Heart right ventricle (tissue), 16 donors: Measurements from ENCODE around the gene SYNPO. TPM values are rescaled to one million over a fixed set of nuclear protein-coding genes. Genes with fewer than 3 reads are reported as not detected.

ENCODE experiments used
- ATAC-seq, 8 donors: fragments of 200-7000 bp; cut with Tn5 transposase; one replicate each; pipeline ENCODE4 v1.9.1; 2020; ENCODE audit warnings: mild to moderate bottlenecking in 8 of 8, moderate library complexity in 8 of 8, moderate number of reproducible peaks in 1 of 8
- DNase-seq, 2 donors: peaks; one replicate each; pipeline ENCODE4 v3.0.0-alpha.2; 2020
- H3K27ac ChIP-seq, 10 donors: fragments of 200-600 bp; sonication (generic) in 2 of 10; one replicate each; pipeline versions ENCODE4 v1.5.0 to v1.8.0; 2020 to 2022; ENCODE audit warnings: mild to moderate bottlenecking in 3 of 10
- H3K27me3 ChIP-seq, 7 donors: fragments of 200-600 bp; one replicate each; pipeline ENCODE4 v1.8.0; 2021 to 2022; ENCODE audit warnings: mild to moderate bottlenecking in 2 of 7
- H3K36me3 ChIP-seq, 9 donors: fragments of 200-600 bp; sonication (generic) in 1 of 9; one replicate each; pipeline versions ENCODE4 v1.5.0 to v1.8.0; 2020 to 2022; ENCODE audit warnings: mild to moderate bottlenecking in 2 of 9
- H3K4me1 ChIP-seq, 9 donors: fragments of 200-600 bp; sonication (generic) in 1 of 9; one replicate each; pipeline versions ENCODE4 v1.5.0 to v1.8.0; 2020 to 2022; ENCODE audit warnings: mild to moderate bottlenecking in 4 of 9
- H3K4me3 ChIP-seq, 10 donors: fragments of 200-600 bp; sonication (generic) in 2 of 10; one replicate each; pipeline versions ENCODE4 v1.5.0 to v1.8.0; 2020 to 2022; ENCODE audit warnings: mild to moderate bottlenecking in 7 of 10, moderate library complexity in 2 of 10
- H3K9me3 ChIP-seq, 11 donors: fragments of 200-600 bp in 10 of 11; sonication (generic) in 2 of 11; one replicate each; pipeline versions ENCODE4 v1.5.0 to v1.8.0; 2013 to 2022; ENCODE audit warnings: mild to moderate bottlenecking in 2 of 11, control low read depth in 1 of 11, moderate library complexity in 1 of 11
- CTCF ChIP-seq, 9 donors: fragments of 200-600 bp; sonication (generic) in 2 of 9; IDR thresholded peaks; one replicate each; pipeline versions ENCODE4 v1.5.0 to v1.8.0; 2021 to 2022; ENCODE audit warnings: antibody characterized with exemption in 9 of 9, mild to moderate bottlenecking in 5 of 9, moderate library complexity in 1 of 9
- WGBS, 2 donors: extraction: QIAGEN DNeasy Blood & Tissue Kit; methylation state at CpG; one replicate each; pipeline ENCODE4 v1.1.7; 2013; ENCODE audit warnings: inconsistent platforms in 1 of 2; 5-methylcytosine and 5-hydroxymethylcytosine counted together
- intact Hi-C, 10 donors: fragments of 100-400 bp; cut with DNase I; formaldehyde crosslinking; loops; one replicate each; pipeline versions ENCODE4 v1.11.1 to v1.14.2; 2022
- polyA plus RNA-seq, 2 donors: library from polyadenylated mRNA; stranded (reverse); fragments of 200-250 nt; gene quantifications; one replicate each; pipeline ENCODE4 v1.2.3, GENCODE V29; 2013
- total RNA-seq, 10 donors: library from RNA; stranded (reverse); fragmentation: NEBNext Ultra II Directional in 3 of 10; extraction: Animal tissue kit (Norgen Biotek cat#: 25700) in 3 of 10; gene quantifications; one replicate each; pipeline versions ENCODE4 v1.2.1 to v1.2.4, GENCODE V29; 2021 to 2023
- donor health status: Arrhythmogenic right ventricular cardiomyopathy.
- donor health status: ischemic (EF 13 %, LVEDD 7.1; RV severe dilation, severe dysfunction).
- donor health status: healthy with polysubstance abuse.
- donor health status: DM: no; HTN: yes; CAD: no.
- donor health status: DM: no; HTN: no; CAD: no.
- donor health status: ischemic (EF 25% LVEDD 6.9; RV normal size, moderate dysfunction).
- donor health status: ischemic (EF 25% LVEDD 5.7; RV mildly dilated, moderate dysfunction).
- donor health status: healthy.
- donor health status: DM: yes; HTN: yes; CAD: no.
- donor health status: Ischemic cardiomyopathy.
- donor health status: ischemic (EF 35%, LVEDD 5.7; RV mildly dilated, moderate dysfunction).
- donor health status: nonischemic (EF 11% LVEDD 7.7; RV severe dilation, severe dysfunction).
- donor health status: DM: yes; HTN: yes; CAD: no.
- donor health status: PGD.
- donor health status: ischemic (EF 29% LVEDD 5.4; RV normal size, mild dysfunction).
- donor health status: nonischemic (EF 23%, LVEDD 6.1; RV moderate dilation, normal function).

SYNPO gene
- total and polyA plus RNA-seq, 12 donors: 129 to 777 (median 652) TPM

GRCh38 chr5:150641824-150642566 lies 1.5 kb downstream of the SYNPO start:
- no peak for DNase-seq
- Histone ChIP-seq H3K27me3 (no peaks in the 10 kb centered on the region), H3K9me3 (no peaks in the 10 kb centered on the region), H3K27ac (peak overlapping the region; percentile 91 to 100 (median 96)), H3K4me3 (peak overlapping the region; percentile 11 to 63 (median 52)), H3K4me1 (peaks cover 48 to 100% (median 96%) of the 10 kb centered on the region in 9 donors), H3K36me3 (peaks cover 0 to 29% (median 0%) of the 10 kb centered on the region in 9 donors)
- intact Hi-C loops: loop anchor here in 5 of 10 donors (2.0 to 5.0 kb wide), 3 partner anchors 17 to 50 kb away; no protein-coding TSS in a partner anchor
- WGBS, 2 donors: 42 to 51% methylated on average over 5 of the region's 5 CpGs
- TF ChIP-seq CTCF (IDR thresholded peaks at IDR 0.05): no peak
- no peak for ATAC-seq

- ATAC-seq (peak; percentile 11 to 50 (median 35)), DNase-seq (peak; percentile 64 to 86)
- H3K4me1 ChIP-seq: peaks cover 50 to 100% (median 97%) of the 10 kb centered on the region in 9 donors
- no peaks in the 10 kb centered on the region for H3K9me3 ChIP-seq
- peak overlapping the region; percentile 91 to 100 (median 96) for H3K27ac ChIP-seq
- no peaks in the 10 kb centered on the region for H3K27me3 ChIP-seq
- TF ChIP-seq CTCF (IDR thresholded peaks at IDR 0.05): no peak
- peak overlapping the region in 9 of 10 donors; percentile 28 to 63 (median 53) for H3K4me3 ChIP-seq
- intact Hi-C loops: loop anchor here in 4 of 10 donors (5.0 kb wide), 2 partner anchors 45 to 50 kb away; no protein-coding TSS in a partner anchor
- 9 to 13% methylated on average over 5 of the region's 5 CpGs for WGBS, 2 donors
- H3K36me3 ChIP-seq: peaks cover 0 to 25% (median 0%) of the 10 kb centered on the region in 9 donors
Measured at GRCh38 chr5:150642567-150642927, 2.1 kb downstream of the SYNPO start.

GRCh38 chr5:150642991-150643710 lies 2.7 kb downstream of the SYNPO start:
- intact Hi-C loops: loop anchor here in 4 of 10 donors (5.0 kb wide), 2 partner anchors 46 to 51 kb away; no protein-coding TSS in a partner anchor
- H3K27me3 ChIP-seq: no peaks in the 10 kb centered on the region
- ATAC-seq: no peak
- no peaks in the 10 kb centered on the region for H3K9me3 ChIP-seq
- peaks cover 0 to 30% (median 2%) of the 10 kb centered on the region in 9 donors for H3K36me3 ChIP-seq
- peak overlapping the region in 9 of 10 donors; percentile 23 to 63 (median 53) for H3K4me3 ChIP-seq
- H3K4me1 ChIP-seq: peaks cover 46 to 100% (median 97%) of the 10 kb centered on the region in 9 donors
- TF ChIP-seq CTCF (IDR thresholded peaks at IDR 0.05): no peak
- 74 to 78% methylated on average over 12 of the region's 12 CpGs for WGBS, 2 donors
- DNase-seq: no peak
- peak overlapping the region; percentile 91 to 100 (median 96) for H3K27ac ChIP-seq

GRCh38 chr5:150644058-150644457 lies 3.6 kb downstream of the SYNPO start:
- no peak for DNase-seq
- WGBS, 2 donors: 48 to 57% methylated on average over 5 of the region's 5 CpGs
- Histone ChIP-seq H3K4me3 (peak overlapping the region in 6 of 10 donors; percentile 22 to 63 (median 55)), H3K36me3 (peaks cover 0 to 39% (median 11%) of the 10 kb centered on the region in 9 donors), H3K27me3 (no peaks in the 10 kb centered on the region), H3K9me3 (no peaks in the 10 kb centered on the region), H3K27ac (peak overlapping the region; percentile 67 to 100 (median 96)), H3K4me1 (peaks cover 53 to 100% (median 98%) of the 10 kb centered on the region in 9 donors)
- intact Hi-C loops: loop anchor here in 4 of 10 donors (5.0 kb wide), 2 partner anchors 47 to 52 kb away; no protein-coding TSS in a partner anchor
- no peak for ATAC-seq
- TF ChIP-seq CTCF (IDR thresholded peaks at IDR 0.05): peak in 1 of 9 donors; percentile 11
